GM18858 (cell line): Measurements from ENCODE around the gene LINGO4.

Experiments
- ATAC-seq: cut with Tn5 transposase; IDR thresholded peaks from one replicate; pipeline ENCODE4 v1.9.1; 2021; ENCODE audit not compliant: unreplicated experiment

The LINGO4 gene, protein sequence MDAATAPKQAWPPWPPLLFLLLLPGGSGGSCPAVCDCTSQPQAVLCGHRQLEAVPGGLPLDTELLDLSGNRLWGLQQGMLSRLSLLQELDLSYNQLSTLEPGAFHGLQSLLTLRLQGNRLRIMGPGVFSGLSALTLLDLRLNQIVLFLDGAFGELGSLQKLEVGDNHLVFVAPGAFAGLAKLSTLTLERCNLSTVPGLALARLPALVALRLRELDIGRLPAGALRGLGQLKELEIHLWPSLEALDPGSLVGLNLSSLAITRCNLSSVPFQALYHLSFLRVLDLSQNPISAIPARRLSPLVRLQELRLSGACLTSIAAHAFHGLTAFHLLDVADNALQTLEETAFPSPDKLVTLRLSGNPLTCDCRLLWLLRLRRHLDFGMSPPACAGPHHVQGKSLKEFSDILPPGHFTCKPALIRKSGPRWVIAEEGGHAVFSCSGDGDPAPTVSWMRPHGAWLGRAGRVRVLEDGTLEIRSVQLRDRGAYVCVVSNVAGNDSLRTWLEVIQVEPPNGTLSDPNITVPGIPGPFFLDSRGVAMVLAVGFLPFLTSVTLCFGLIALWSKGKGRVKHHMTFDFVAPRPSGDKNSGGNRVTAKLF

DNA sequence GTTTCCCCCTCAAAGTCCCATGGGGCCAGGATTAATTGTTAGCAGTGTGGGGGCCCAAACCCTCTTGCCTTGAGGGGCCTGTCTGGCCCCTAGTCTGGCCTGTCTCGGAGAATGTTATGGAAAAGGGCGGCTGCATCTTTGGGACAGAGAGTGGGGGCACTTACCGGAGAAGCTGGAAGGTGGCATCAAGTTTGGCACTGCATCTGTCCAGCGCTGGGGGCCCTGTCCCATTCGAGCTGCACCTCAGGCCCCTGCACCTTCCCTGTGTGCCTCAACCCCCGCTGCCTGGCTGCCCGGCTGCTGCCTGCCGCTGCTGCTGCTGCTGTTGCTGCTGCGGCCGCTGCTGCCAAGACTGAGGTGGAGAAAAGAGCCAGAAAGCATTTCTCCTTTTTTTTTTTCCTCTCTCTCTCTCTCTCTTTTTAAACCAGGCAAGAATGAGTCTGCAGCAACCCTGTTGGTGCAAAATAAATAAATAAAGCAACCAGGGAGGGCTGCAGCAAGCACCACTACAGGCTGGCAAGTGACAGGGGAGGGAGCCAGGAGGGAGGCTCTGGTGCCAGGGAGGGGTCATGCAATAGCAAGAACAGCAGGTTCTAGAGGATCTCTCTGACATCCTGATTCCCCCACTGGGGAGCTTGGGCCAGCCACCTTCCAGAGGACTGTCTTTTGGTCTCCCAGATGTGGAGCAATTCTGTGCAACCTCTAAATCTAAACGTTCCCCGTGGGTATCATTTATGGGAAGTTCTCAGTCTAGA is at the start of gene LINGO4:
Gene LINGO4 (minus strand): TSS at position 354 of the 755 bp plus-strand sequence. CDS start 2,715 bp downstream, outside the sequence.
- no peak for ATAC-seq

DNA sequence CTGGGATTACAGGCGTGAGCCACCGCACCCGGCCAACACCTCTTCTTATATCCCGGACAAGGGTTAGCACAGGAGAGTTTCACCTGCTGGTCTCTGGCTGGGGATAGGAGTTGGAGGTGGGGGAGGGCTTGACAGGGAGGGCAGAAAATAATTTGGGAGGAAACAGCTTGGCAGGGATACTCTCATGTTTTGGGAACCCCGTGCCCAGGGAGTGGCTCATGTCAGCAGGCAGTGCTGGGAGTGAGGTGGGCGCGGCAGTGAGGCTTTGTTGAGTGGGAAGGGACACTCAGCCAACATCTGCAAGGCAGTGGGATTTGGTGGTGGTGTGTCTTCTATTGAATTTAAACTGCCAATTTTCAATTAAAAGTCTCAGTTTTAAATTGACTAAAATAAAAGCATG is 49.4 kb upstream of the LINGO4 start:
- no peak for ATAC-seq

DNA sequence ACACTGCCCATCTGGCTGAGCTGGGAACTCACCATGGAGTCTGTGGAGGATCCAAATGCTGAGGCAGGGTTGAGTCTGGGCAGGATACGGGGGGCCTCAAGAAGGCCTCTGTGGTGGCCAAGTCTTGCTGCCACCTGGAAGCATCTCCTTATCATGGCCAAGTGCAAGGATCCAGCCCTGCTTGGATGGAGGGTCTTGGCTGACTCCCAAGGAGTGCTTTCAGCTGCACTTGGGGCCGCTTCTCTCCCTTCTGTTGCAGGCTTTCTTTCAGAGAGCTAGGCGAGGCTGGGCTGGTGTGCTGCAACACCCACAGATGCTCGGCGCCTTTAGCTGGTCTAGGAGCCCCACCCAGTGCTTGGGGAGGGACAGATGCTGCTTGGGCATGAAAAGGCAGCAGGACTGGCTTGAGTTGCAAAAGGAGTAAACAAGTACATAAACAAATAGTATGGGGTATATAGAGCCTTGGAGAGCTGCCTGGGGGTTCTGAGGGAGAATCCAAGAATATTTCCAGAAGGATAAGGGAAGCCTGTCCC is 48.3 kb upstream of the LINGO4 start, which contains the start of gene THEM5:
Gene THEM5 (minus strand): TSS at position 302 of the 533 bp plus-strand sequence. CDS start 147 bp downstream, at position 155.
- ATAC-seq: no peak

DNA sequence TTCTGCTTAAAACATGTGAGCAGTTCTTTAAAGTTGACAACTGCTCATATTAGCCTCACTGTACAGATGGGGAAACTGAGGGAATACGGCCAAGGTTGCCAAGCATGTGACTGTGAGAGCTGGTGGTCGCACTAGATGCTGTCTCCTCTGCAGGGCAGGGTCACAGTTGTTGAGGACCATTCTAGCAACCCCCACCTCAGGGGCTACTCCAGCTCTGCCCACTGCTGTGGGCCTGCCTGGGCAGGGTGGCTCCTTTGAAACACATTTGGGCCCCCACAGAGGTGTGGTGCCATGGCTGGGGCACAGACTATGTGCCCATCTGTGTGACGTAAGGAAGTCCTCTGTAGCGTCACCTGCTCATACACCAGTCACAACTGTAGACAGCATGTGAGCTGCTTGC is 47.5 kb upstream of the LINGO4 start:
- ATAC-seq: no peak

DNA sequence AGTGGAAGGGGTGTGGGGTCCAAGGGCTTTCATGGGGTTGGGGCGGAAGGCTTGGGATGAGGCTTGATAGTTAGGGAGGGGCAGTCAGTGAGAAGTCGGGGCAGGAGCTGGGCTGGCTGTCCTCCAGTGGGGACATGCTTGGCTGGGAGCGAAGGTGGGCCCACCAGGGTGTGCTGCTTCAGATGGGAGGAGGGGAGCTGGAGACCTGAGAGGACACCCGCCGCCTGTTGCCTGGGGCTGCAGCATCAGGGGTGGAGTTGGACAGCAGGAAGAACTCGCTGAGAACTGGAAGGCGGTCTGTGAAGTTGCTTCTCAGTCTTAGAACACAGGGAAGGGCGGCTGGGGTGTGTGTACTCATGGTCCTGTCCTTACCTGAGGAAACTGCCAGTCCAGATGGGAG is 46.7 kb upstream of the LINGO4 start:
- ATAC-seq: no peak

DNA sequence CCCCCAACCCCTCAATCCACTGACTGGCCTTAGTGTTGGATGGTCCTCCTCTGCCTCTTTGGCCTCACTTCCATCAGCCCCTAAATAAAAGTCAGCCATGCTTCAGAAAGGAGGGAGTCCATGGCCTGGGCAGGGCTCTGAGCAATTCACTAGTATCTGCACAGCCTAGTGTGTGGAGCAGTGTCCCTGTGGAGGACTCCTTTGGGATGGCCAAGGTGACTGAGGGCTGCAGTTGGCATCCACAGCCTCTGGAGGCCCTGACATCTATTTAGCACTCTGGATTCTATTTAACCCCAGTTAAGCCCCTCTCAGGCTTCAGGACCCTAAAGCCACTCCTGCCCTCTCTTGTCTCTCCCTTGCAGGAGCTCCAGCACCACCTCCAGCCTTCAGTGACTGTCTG is 44.7 kb upstream of the LINGO4 start:
- no peak for ATAC-seq

DNA sequence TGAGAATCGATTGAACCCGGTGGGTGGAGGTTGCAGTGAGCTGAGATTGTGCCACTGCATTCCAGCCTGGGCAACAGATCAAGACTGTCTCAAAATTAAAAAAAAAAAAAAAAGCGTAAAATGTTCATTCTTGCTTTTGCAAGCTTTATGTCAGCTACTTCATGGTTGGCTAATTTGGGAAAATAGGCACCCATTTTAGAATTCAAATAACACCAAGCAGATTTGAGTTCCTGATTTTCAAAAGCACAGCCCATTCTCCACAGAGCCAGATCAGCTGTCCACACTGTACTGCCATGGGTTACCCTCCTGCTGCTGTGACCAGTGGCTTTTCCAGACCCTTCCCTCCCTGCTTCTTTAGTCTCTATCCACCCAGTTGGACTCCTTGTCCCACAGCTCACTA is 43.9 kb upstream of the LINGO4 start:
- ATAC-seq: no peak

DNA sequence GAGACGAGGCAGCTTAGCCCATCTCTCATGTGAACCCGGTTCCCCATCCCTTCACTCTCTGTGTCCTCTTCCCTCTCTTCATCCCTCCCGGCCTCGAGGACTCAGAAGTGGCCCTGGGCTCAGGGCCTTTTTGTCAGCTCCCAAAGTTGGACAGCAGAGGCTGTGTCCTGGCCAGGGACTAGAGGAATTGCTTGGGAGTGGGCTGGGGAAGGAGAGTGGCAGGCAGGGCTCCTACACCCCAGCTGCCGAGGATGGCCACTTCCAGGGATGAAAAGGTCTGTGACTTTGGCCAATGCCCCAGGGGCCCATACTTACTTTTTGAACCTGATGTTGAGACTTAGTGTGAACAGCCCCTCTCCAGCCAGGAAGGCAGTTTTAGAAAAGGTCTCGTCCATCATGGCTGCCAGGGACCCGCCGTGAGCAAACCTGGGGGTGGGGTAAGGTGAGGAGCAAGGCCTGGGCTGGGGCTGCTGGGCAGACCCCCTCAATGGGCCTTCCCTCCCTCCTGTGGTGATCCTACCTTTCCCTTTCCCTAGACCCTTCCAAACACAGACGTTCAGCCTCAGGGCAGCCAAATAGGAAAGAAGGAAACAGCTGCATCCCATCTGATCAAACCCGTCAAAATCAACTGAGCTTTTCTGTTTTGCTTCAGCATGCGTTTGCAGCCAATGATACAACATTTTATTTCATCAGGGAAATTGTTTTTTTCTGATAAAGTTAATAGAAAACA is 42.8 kb upstream of the LINGO4 start:
- no peak for ATAC-seq

DNA sequence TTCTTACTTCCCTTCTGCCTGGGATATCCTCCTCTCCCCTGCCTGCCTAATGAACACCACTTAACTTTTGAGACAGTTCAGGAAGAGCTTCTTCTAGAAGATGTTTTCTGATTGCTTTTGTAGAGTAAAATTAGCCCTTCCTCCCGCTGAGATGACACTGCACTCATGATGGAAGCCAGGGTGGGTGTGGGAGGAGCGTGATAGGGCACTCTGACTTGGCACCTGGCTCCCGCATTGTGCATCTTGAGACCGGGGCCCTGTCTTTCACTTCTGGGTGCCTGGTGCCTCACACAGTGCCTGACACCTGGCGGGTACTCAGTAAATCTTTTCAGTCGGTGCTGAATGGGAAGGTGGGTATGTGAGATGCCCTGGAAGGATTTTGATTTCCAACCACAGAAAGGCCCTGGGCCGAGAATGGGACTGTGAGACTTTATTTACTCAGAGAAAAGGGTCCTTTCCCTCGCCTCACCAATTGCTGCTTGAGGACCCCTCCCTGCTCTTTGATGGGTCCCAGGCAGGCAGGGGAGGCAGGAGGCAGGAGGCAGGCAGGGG is 41.5 kb upstream of the LINGO4 start:
- ATAC-seq: no peak

DNA sequence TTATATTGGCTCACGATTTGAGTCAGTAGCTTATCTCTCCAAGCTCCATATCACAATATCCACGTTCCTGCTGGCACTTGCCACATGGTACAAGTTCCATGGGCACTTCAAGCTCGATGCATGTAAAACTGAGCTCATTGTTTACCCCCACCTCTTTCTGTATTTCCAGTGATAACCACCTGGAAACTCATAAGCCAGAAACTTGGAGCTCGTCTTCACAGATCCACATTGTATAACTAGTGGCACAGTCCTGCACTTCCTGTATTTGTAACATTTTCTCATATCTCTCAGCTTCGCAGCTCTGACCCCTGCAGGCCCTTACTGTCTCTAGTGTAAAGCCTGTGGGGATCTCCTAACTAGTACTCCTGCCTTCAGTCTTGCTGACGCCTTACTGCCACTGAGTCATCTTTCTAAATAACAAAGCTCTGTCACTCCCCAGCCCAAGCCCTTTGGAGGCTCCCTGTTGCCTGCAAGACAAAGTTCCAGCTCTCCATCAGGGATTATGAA is 40.9 kb upstream of the LINGO4 start:
- no peak for ATAC-seq

DNA sequence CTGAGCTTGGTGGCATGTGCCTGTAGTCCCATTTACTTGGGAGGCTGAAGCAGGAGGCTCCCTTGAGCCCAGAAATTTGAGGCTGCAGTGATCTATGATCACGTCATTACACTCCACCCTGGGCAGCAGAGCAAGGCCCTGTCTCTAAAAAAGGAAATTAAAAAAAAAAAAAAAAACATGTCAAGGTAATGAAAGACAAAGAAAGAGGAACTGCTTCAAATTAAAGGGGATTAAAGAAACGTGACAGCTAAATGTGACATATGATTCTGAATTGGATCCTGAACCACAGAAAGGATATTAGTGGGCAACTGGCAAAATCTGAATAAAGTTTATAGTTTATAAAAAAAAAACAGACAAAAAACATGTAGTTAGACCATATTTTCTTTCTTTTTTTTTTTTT is 38.2 kb upstream of the LINGO4 start:
- ATAC-seq: no peak

DNA sequence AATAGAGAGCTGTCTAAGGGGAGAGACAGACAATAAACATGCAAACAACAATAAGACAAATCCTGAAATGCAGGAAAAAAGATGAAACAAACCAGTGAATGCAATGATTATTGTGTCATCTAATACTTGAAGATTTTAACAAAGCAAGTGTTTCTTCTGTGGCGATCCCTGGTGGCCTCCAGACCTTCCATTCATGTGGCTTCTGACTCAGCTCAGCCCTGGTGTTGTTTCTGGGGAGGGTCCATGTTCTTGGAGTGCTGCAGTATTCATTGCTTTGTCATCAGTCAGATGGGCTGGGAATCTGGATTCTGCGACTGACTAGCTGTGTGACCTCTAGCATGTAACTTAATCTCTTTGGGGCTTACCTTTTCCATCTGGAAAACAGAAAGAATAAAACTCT is 35.9 kb upstream of the LINGO4 start:
- no peak for ATAC-seq

DNA sequence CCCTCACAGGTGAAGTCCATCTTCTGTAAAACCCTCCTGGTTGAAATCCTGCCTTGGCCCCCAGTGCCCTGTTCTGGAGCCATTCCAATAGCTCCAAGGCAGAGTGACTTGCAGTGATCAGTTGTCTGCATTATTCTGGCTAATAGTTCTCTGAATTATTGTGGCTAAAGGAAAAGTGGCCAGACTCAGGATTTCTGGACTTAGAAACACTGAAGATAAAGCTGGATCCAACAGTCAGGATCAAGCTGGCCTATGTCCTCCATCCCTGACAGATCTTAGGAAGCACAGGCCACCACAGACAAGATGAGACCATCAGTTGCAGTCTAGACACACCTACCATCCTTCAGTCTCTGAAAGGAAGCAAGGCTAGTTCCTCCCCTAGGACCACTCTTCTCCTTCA is 35.2 kb upstream of the LINGO4 start:
- ATAC-seq: no peak

DNA sequence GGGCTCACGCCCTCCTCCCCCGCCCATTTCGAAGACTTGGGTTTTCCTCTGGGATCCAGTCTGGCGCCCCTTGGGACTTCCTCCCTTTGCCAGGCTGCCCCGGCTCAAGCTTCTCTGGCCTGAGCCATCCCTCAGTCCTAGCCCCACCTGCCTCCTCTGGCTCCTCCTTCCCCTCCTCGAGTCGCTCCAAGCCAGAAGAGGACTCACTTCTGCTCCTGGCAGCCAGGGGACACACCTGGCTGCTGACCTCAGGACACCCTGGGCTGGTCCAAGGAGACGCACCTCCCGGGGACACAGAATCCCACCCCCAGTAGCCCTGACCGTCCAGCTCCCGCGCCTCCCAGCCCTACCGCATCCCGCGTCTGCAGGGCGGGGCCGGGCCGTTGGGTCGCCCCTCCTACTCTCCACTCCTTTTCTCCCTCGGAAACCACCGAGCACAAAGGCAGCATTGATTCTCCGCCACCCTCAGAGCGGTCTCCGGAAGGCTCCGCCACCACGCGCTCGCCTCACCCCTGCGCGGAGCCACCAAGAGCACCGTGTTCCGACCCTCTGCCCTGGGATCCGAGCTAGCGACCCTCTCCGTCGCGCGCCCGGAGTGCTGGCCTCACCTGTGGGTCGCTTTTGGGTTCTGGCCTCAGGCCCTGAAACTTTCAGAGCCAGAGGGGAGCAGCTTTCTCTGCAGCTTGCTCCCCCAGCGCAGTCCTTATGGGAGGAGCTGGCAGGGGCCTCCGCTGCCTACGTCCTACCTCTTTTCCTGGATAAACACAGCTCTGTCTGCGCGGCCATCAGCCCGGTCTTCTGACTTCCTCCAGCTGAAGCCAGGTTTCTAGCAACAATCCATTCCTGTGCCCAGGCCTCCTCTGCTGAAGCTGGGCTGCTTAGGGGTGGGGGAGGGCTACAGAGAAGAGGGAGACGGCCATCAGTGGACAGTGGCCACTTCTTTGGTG is 34.5 kb upstream of the LINGO4 start, which contains the start of gene C2CD4D:
Gene C2CD4D (minus strand): TSS at position 364 of the 947 bp plus-strand sequence. CDS start 831 bp downstream, outside the sequence.
- ATAC-seq: no peak

DNA sequence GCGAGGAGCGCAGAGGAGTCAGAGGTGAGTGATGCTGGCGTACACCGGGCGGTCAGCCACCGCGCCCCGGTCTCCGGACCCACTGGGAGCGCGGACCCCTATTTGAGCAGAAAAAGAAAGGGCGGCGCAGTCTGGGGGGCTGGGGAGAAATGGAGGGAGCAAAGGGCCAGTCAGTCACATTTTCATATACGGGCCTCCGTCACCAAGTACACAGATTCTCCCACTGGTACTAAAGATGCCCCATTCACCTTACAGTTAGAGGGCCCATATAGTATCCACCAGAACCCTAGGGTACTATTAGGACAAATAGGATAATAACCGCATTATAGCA is 33.8 kb upstream of the LINGO4 start:
- no peak for ATAC-seq

DNA sequence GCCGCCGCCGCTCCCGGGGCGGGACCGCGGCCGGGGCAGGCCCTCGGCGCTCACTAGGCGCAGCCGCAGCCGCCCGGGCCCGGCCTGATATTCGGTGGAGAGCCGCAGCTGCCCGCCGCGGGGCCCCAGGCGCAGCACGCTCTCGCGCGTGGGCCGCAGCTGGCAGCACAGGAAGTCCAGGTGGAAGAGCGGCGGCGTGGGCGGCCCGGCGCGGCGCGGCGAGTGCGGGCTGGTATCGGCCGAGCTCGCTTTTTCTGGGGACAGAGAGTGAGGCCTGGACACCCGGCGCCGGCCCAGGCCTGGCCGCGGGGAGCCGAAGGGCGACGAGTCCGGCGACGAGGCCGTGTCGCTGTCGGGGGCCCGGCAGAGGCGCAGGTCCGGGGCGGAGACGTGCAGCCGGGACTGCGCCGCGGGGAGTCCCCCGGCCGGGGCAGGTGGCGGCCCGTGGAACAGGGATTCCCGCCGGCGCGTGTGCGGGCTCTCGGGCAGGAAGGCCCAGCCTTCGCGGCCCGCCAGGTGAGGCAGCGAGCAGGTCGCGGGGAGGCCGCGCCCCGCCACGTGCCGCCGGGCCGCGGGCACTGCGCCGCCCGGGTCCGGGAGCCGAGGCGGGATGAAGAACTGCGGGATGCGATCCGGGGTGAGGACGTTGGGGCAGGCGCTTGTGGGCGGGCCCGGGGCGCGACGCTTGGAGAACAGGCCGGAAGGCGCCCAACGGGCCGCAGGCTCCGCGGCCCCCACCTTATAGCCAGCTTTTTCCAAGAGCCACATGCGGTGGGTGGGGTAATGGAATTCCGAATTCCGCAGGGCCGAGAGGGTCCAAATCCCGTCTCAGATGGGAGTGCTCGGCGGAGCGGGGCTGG is 33.2 kb upstream of the LINGO4 start:
- ATAC-seq: no peak

DNA sequence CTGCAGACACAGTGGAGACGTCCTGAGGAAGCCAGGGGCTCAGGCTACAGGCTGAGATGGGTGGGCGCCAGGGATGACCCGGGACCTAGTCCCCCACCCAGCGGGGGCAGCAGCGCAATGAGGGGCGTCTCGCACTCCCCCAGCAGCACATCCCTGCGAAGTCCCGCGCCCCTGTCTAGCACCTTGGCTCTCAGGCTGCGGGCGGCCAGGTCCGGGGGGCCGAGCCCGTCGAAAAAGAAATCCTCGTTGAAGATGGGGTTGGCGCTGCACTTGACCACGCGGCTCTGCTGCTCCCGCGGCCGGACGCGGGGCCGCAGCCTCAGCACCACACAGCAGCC is 32.6 kb upstream of the LINGO4 start:
- no peak for ATAC-seq

DNA sequence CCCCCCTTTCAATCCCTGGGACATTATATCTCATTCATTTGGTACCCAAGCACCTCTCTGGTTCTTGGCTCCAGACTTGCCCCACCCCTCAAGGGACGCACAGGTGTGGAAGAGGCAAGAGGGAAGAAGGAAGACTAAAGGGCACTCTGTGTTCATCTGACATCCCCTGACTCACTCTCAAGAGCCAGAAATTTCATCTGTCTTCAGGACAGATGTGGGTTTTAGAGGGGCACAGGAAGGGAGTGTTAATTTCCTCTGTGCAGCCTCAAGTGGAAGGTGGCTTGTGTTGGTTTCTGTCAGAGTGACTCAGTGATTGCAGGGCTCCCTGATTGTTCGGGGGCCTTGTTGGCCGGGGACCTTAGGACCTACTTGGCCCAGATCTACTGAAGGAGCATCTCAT is 32.0 kb upstream of the LINGO4 start:
- no peak for ATAC-seq
